ENCODE measurements around the gene SNAPC4.

The SNAPC4 gene

GRCh38 chr9:136351252-136351800 is 48.6 kb downstream of the SNAPC4 start:
- Histone ChIP-seq H3K4me3 (IDR thresholded peaks at IDR 0.05; ENCODE audit: insufficient read depth, low read depth, low read length) (no peak overlapping the region), H3K36me3 (ENCODE audit: insufficient read depth) (no peaks in the 10 kb centered on the region), H4K20me1 (ENCODE audit: insufficient read depth) (no peaks in the 10 kb centered on the region), H3K9ac (no peak overlapping the region), H3K27ac (no peak overlapping the region), H2AFZ (ENCODE audit: low read depth) (no peak overlapping the region), H3K79me2 (ENCODE audit: insufficient read depth, low read depth) (no peaks in the 10 kb centered on the region), H3K4me1 (ENCODE audit: low read depth, poor library complexity, severe bottlenecking) (no peaks in the 10 kb centered on the region), H3K27me3 (ENCODE audit: insufficient read depth, low read depth) (peaks cover 85% of the 10 kb centered on the region), H3K4me2 (no peak overlapping the region)
- TF ChIP-seq CTCF (conservative IDR thresholded peaks at IDR 0.05; ENCODE audit: low read depth, low read length), result no peak

Data from KMS-11 (cell line).